Femur (tissue), 1 donor: ENCODE measurements around the gene ARHGAP26.
"Not testable (repeated sequence)": the region's sequence is repeated elsewhere in the genome, so short reads cannot be mapped to it uniquely, and the experiment has no call there.

Experiments used
- DNase-seq: peaks from one replicate; pipeline ENCODE4 v3.0.0-alpha.2; 2017

The ARHGAP26 gene

GRCh38 chr5:143200781-143201398, 430.7 kb downstream of the ARHGAP26 start:
- DNase-seq = no peak

- DNase-seq = no peak
Measured at GRCh38 chr5:143201589-143201988, 431.4 kb downstream of the ARHGAP26 start.

GRCh38 chr5:143203301-143203956, 433.3 kb downstream of the ARHGAP26 start:
- not testable (repeated sequence) for DNase-seq

- DNase-seq = no peak
Measured at GRCh38 chr5:143204474-143205246, 434.5 kb downstream of the ARHGAP26 start.

- DNase-seq = no peak
Measured at GRCh38 chr5:143205386-143205785, 435.2 kb downstream of the ARHGAP26 start.

- no peak for DNase-seq
Measured at GRCh38 chr5:143205883-143206195, 435.7 kb downstream of the ARHGAP26 start.

GRCh38 chr5:143206196-143207053, 436.2 kb downstream of the ARHGAP26 start:
- no peak for DNase-seq

- DNase-seq = no peak
Measured at GRCh38 chr5:143207058-143207457, 436.9 kb downstream of the ARHGAP26 start.

GRCh38 chr5:143207563-143208364, 437.6 kb downstream of the ARHGAP26 start:
- DNase-seq = no peak

GRCh38 chr5:143208365-143208641, 438.1 kb downstream of the ARHGAP26 start:
- DNase-seq = no peak

GRCh38 chr5:143208781-143209510, 438.8 kb downstream of the ARHGAP26 start:
- no peak for DNase-seq

GRCh38 chr5:143209881-143210395, 439.8 kb downstream of the ARHGAP26 start:
- no peak for DNase-seq

- no peak for DNase-seq
Measured at GRCh38 chr5:143210576-143210975, 440.4 kb downstream of the ARHGAP26 start.

GRCh38 chr5:143212261-143212660, 442.1 kb downstream of the ARHGAP26 start:
- no peak for DNase-seq

GRCh38 chr5:143213231-143213850, 443.2 kb downstream of the ARHGAP26 start:
- peak; percentile 40 for DNase-seq

GRCh38 chr5:143213851-143214363, 443.7 kb downstream of the ARHGAP26 start:
- DNase-seq = no peak

GRCh38 chr5:143214458-143214857, 444.3 kb downstream of the ARHGAP26 start:
- DNase-seq = no peak

GRCh38 chr5:143214890-143215289, 444.7 kb downstream of the ARHGAP26 start:
- no peak for DNase-seq

- DNase-seq = no peak
Measured at GRCh38 chr5:143215690-143216089, 445.5 kb downstream of the ARHGAP26 start.

- DNase-seq = no peak
Measured at GRCh38 chr5:143216211-143216610, 446.0 kb downstream of the ARHGAP26 start.
